HEK293T (cell line): ENCODE results near the gene OPCML.

Source experiments
- BHLHE40 ChIP-seq: fragments of 450-650 bp; IDR thresholded peaks from 2 replicates; pipeline ENCODE4 v1.6.1; 2016; ENCODE audit warnings: mild to moderate bottlenecking, moderate library complexity, borderline replicate concordance
- ELF4 ChIP-seq: fragments of 450-650 bp; IDR thresholded peaks from 2 replicates; pipeline ENCODE4 v1.6.1; 2017; ENCODE audit warnings: antibody characterized with exemption
- NFRKB ChIP-seq: fragments of 450-650 bp; IDR thresholded peaks from 2 replicates; pipeline ENCODE4 v1.6.1; 2016; ENCODE audit warnings: mild to moderate bottlenecking, moderate library complexity
- ZNF384 ChIP-seq: fragments of 450-650 bp; IDR thresholded peaks from 2 replicates; pipeline ENCODE4 v1.6.1; 2016

- TF ChIP-seq BHLHE40 (no peak), ELF4 (no peak), ZNF384 (no peak), NFRKB (no peak)
Measured at GRCh38 chr11:132528181-132528580, 1004.1 kb downstream of the OPCML start.
